ENCODE results near the gene GPHA2. TPM values are rescaled to one million over a fixed set of nuclear protein-coding genes. Genes with fewer than 3 reads are reported as not detected.

Gene GPHA2
- total RNA-seq, 4 donors from 2014 or later, result not detected

GRCh38 chr11:64892411-64892831 is 43.3 kb downstream of the GPHA2 start:
- Histone ChIP-seq H3K36me3 (peaks cover 0 to 43% (median 0%) of the 10 kb centered on the region in 3 donors), H3K4me3 (peak overlapping the region in 3 of 4 donors; percentile 45 to 85 (median 61)), H3K27ac (peak overlapping the region; percentile 35 to 100 (median 90)), H3K4me1 (peaks cover 3 to 20% (median 10%) of the 10 kb centered on the region in 4 donors), H3K27me3 (no peaks in the 10 kb centered on the region), H3K9me3 (no peaks in the 10 kb centered on the region)
- peak in 1 of 3 donors; percentile 71 for DNase-seq
- TF ChIP-seq CTCF (IDR thresholded peaks at IDR 0.05), result no peak
- peak in 1 of 2 donors; percentile 8 for TF ChIP-seq POLR2A (IDR thresholded peaks at IDR 0.05)

GRCh38 chr11:64891880-64892279 is 43.8 kb downstream of the GPHA2 start:
- Histone ChIP-seq H3K4me3 (peak overlapping the region in 3 of 4 donors; percentile 45 to 85 (median 61)), H3K27me3 (no peaks in the 10 kb centered on the region), H3K27ac (peak overlapping the region in 3 of 4 donors; percentile 84 to 100 (median 97)), H3K4me1 (peaks cover 3 to 20% (median 13%) of the 10 kb centered on the region in 4 donors), H3K9me3 (no peaks in the 10 kb centered on the region), H3K36me3 (peaks cover 0 to 41% (median 0%) of the 10 kb centered on the region in 3 donors)
- TF ChIP-seq POLR2A (IDR thresholded peaks at IDR 0.05) (no peak), CTCF (IDR thresholded peaks at IDR 0.05) (no peak)
- no peak for DNase-seq

GRCh38 chr11:64891215-64891848 is 44.4 kb downstream of the GPHA2 start:
- peak in 2 of 3 donors; percentile 90 to 91 for DNase-seq
- no peaks in the 10 kb centered on the region for H3K27me3 ChIP-seq
- H3K4me3 ChIP-seq, result peak overlapping the region in 3 of 4 donors; percentile 45 to 85 (median 61)
- TF ChIP-seq CTCF (IDR thresholded peaks at IDR 0.05) (no peak), POLR2A (IDR thresholded peaks at IDR 0.05) (peak; percentile 72 to 85)
- H3K9me3 ChIP-seq, result no peaks in the 10 kb centered on the region
- peaks cover 3 to 20% (median 13%) of the 10 kb centered on the region in 4 donors for H3K4me1 ChIP-seq
- peak overlapping the region in 3 of 4 donors; percentile 84 to 100 (median 97) for H3K27ac ChIP-seq
- H3K36me3 ChIP-seq, result peaks cover 0 to 36% (median 0%) of the 10 kb centered on the region in 3 donors

- no peaks in the 10 kb centered on the region for H3K9me3 ChIP-seq
- TF ChIP-seq CTCF (IDR thresholded peaks at IDR 0.05), result no peak
- no peak for TF ChIP-seq POLR2A (IDR thresholded peaks at IDR 0.05)
- peaks cover 3 to 20% (median 13%) of the 10 kb centered on the region in 4 donors for H3K4me1 ChIP-seq
- no peaks in the 10 kb centered on the region for H3K27me3 ChIP-seq
- peak overlapping the region in 3 of 4 donors; percentile 84 to 100 (median 97) for H3K27ac ChIP-seq
- peak overlapping the region in 3 of 4 donors; percentile 45 to 85 (median 61) for H3K4me3 ChIP-seq
- no peak for DNase-seq
- peaks cover 0 to 29% (median 0%) of the 10 kb centered on the region in 3 donors for H3K36me3 ChIP-seq
Observed at GRCh38 chr11:64890522-64890939, 45.2 kb downstream of the GPHA2 start.

GRCh38 chr11:64888729-64889511 is 46.8 kb downstream of the GPHA2 start:
- Histone ChIP-seq H3K36me3 (peaks cover 0 to 20% (median 0%) of the 10 kb centered on the region in 3 donors), H3K4me1 (peaks cover 3 to 15% (median 13%) of the 10 kb centered on the region in 4 donors), H3K27ac (peak overlapping the region; percentile 80 to 100 (median 90)), H3K4me3 (peak overlapping the region in 2 of 4 donors; percentile 61 to 85), H3K27me3 (no peaks in the 10 kb centered on the region), H3K9me3 (no peaks in the 10 kb centered on the region)
- peak in 2 of 3 donors; percentile 88 to 91 for DNase-seq
- TF ChIP-seq CTCF (IDR thresholded peaks at IDR 0.05) (no peak), POLR2A (IDR thresholded peaks at IDR 0.05) (peak; percentile 71 to 89)
